Lung (tissue), 12 donors: Measurements from ENCODE around the gene GOLGA1. TPM values are rescaled to one million over a fixed set of nuclear protein-coding genes. Genes with fewer than 3 reads are reported as not detected.

Source experiments
- ATAC-seq: fragments of 200-7000 bp; cut with Tn5 transposase; one replicate; pipeline ENCODE4 v1.9.1; 2020; ENCODE audit warnings: moderate number of reproducible peaks; ENCODE audit not compliant: insufficient read depth, low FRiP score
- DNase-seq, 3 donors: peaks; one replicate each; pipeline ENCODE4 v3.0.0-alpha.2; 2013 to 2017
- H3K27ac ChIP-seq, 2 donors: one replicate each; pipeline ENCODE4 v1.5.1; 2013; ENCODE audit warnings: mild to moderate bottlenecking in 2 of 2, moderate library complexity in 2 of 2, control low read depth in 1 of 2, inconsistent platforms in 1 of 2, low read depth in 1 of 2, low read length in 1 of 2
- H3K27me3 ChIP-seq, 3 donors: one replicate each; pipeline ENCODE4 v1.5.1; 2013; ENCODE audit warnings: low read length in 2 of 3; ENCODE audit not compliant: control insufficient read depth in 3 of 3, insufficient read depth in 3 of 3
- H3K36me3 ChIP-seq, 4 donors: one replicate each; pipeline ENCODE4 v1.5.1; 2013; ENCODE audit warnings: low read length in 4 of 4, mild to moderate bottlenecking in 1 of 4, moderate library complexity in 1 of 4; ENCODE audit not compliant: control insufficient read depth in 4 of 4, insufficient read depth in 4 of 4
- H3K4me1 ChIP-seq, 5 donors: one replicate each; pipeline ENCODE4 v1.5.1; 2013; ENCODE audit warnings: low read length in 5 of 5, mild to moderate bottlenecking in 2 of 5, moderate library complexity in 1 of 5; ENCODE audit not compliant: control insufficient read depth in 5 of 5, insufficient read depth in 5 of 5
- H3K4me3 ChIP-seq: one replicate; pipeline ENCODE4 v1.5.1; 2013; ENCODE audit warnings: mild to moderate bottlenecking, control low read depth, moderate library complexity
- H3K9ac ChIP-seq, 2 donors: one replicate each; pipeline ENCODE4 v1.5.1; 2013; ENCODE audit warnings: low read length in 2 of 2, control low read depth in 1 of 2; ENCODE audit not compliant: insufficient read depth in 1 of 2
- H3K9me3 ChIP-seq, 4 donors: one replicate each; pipeline ENCODE4 v1.5.1; 2013; ENCODE audit warnings: low read length in 3 of 4, mild to moderate bottlenecking in 1 of 4, moderate library complexity in 1 of 4; ENCODE audit not compliant: control insufficient read depth in 4 of 4, insufficient read depth in 3 of 4
- CTCF ChIP-seq: IDR thresholded peaks from 2 replicates; pipeline ENCODE4 v1.5.1; 2012; ENCODE audit warnings: mild to moderate bottlenecking; ENCODE audit errors: control extremely low read depth, extremely low read depth
- WGBS, 2 donors: extraction: QIAGEN DNeasy Blood & Tissue Kit; methylation state at CpG; one replicate each; pipeline ENCODE4 v1.1.7; 2013; 5-methylcytosine and 5-hydroxymethylcytosine counted together
- polyA plus RNA-seq, 2 donors: library from polyadenylated mRNA; stranded (reverse); fragments of 200-250 nt; gene quantifications; one replicate each; pipeline ENCODE4 v1.2.1, GENCODE V29; 2013
- total RNA-seq, 2 donors: library from RNA; depleted of rRNA in 1 of 2; stranded (reverse); fragments of >200 nt in 1 of 2; gene quantifications; one replicate each; pipeline ENCODE4 v1.2.1, GENCODE V29; 2014 to 2021
- donor health status: control.
- donor health status: control.
- donor health status: Bipolar disorder and iron deficiency.
- donor health status: healthy.
- donor health status: DM: yes; HTN: yes; CAD: no.

GOLGA1 gene
- total and polyA plus RNA-seq, 4 donors, result 6.2 to 20.4 (median 12.3) TPM

GRCh38 chr9:124914753-124915405 lies 26.0 kb downstream of the GOLGA1 start:
- no peaks in the 10 kb centered on the region for H3K4me1 ChIP-seq
- no peak for TF ChIP-seq CTCF
- no peak for ATAC-seq
- H3K36me3 ChIP-seq, result peaks cover 3 to 33% (median 19%) of the 10 kb centered on the region in 4 donors
- H3K9me3 ChIP-seq, result peaks cover 0 to 2% (median 0%) of the 10 kb centered on the region in 4 donors
- no peak overlapping the region for H3K27ac ChIP-seq
- WGBS, 2 donors, result 95 to 98% methylated on average over 5 of the region's 5 CpGs
- no peaks in the 10 kb centered on the region for H3K27me3 ChIP-seq
- no peak for DNase-seq
- H3K9ac ChIP-seq, result no peak overlapping the region
- no peak overlapping the region for H3K4me3 ChIP-seq

- ATAC-seq, result no peak
- WGBS, 2 donors, result 97% methylated on average over 2 of the region's 2 CpGs
- no peak for TF ChIP-seq CTCF
- no peak for DNase-seq
- Histone ChIP-seq H3K27me3 (no peaks in the 10 kb centered on the region), H3K4me1 (no peaks in the 10 kb centered on the region), H3K4me3 (no peak overlapping the region), H3K9ac (no peak overlapping the region), H3K36me3 (peaks cover 0 to 32% (median 13%) of the 10 kb centered on the region in 4 donors), H3K9me3 (peaks cover 0 to 2% (median 0%) of the 10 kb centered on the region in 4 donors), H3K27ac (no peak overlapping the region)
Measured at GRCh38 chr9:124913378-124913777, 27.5 kb downstream of the GOLGA1 start.

- H3K9me3 ChIP-seq, result peaks cover 0 to 2% (median 0%) of the 10 kb centered on the region in 4 donors
- peaks cover 0 to 32% (median 16%) of the 10 kb centered on the region in 4 donors for H3K36me3 ChIP-seq
- no peak for ATAC-seq
- no peak overlapping the region for H3K4me3 ChIP-seq
- no peaks in the 10 kb centered on the region for H3K27me3 ChIP-seq
- no peak overlapping the region for H3K27ac ChIP-seq
- no peak overlapping the region for H3K9ac ChIP-seq
- no peak for DNase-seq
- no peaks in the 10 kb centered on the region for H3K4me1 ChIP-seq
- WGBS, 2 donors, result 88 to 92% methylated on average over 1 of the region's 1 CpG
- no peak for TF ChIP-seq CTCF
Measured at GRCh38 chr9:124911766-124912165, 29.1 kb downstream of the GOLGA1 start.

- no peaks in the 10 kb centered on the region for H3K9me3 ChIP-seq
- H3K4me1 ChIP-seq, result no peaks in the 10 kb centered on the region
- H3K9ac ChIP-seq, result no peak overlapping the region
- H3K27me3 ChIP-seq, result no peaks in the 10 kb centered on the region
- peaks cover 0 to 25% (median 14%) of the 10 kb centered on the region in 4 donors for H3K36me3 ChIP-seq
- H3K4me3 ChIP-seq, result no peak overlapping the region
- DNase-seq, result no peak
- 88 to 94% methylated on average over 2 of the region's 2 CpGs for WGBS, 2 donors
- H3K27ac ChIP-seq, result no peak overlapping the region
- TF ChIP-seq CTCF, result no peak
- ATAC-seq, result no peak
Measured at GRCh38 chr9:124908098-124908497, 32.8 kb downstream of the GOLGA1 start.
